ENCODE data around the gene THSD7B. TPM values are rescaled to one million over a fixed set of nuclear protein-coding genes. Genes with fewer than 3 reads are reported as not detected.

The THSD7B gene
- total RNA-seq, 1 donor from 2014 or later: 12.0 TPM

DNA sequence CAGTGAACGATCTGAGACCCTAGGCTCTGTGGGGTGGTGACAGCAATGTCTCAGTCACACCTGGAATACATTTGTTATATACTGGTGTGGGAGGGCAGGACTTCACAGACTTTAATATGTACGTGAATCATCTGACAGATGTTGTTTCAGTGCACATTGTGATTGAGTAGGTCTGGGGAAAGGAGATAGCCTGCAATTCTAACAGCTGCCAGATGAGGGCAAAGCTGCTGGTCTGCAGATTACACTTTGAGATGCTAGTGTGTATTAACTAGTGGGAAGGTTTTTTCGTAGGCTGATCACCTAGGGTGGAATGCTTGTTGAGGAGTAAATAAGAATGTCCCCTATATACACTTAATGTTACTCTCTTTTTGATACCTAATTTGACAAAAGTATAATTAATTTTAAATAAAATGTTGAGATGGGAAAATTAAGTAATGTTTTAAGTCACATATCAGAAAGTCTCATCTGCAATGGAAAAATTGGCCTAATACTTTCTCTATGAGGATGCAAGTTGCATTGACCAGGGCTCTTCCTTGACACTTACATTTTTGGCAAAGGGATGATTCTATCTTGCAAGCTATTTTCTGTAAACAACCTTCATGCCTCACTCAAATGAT lies 702.0 kb downstream of the THSD7B start:
- H3K9me3 Mint-ChIP-seq (ENCODE audit: low read depth): no peaks in the 10 kb centered on the region

DNA sequence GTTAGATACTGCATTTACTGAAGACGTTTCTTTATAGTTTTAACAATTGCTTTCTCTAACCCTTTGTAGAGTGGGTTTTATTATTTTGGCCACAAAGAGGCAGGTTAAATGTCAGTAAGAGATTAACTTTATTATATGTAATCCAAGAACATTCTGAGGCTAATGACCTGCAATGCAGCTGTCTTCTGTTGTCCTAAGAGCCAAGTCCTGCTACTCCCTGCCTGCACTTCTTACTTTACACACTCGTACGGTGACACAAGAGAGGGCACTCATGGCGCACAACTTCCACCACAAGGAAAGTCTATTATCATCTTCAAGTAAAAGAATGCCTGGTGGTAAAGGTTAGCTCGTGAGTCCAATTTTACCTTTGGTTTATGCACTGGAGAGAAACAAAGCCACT lies 727.9 kb downstream of the THSD7B start:
- no peak for DNase-seq (ENCODE audit: low spot score, unreplicated experiment)
- no peak overlapping the region for H3K4me3 Mint-ChIP-seq (ENCODE audit: low read depth)
- peaks cover 6% of the 10 kb centered on the region for H3K4me1 Mint-ChIP-seq (ENCODE audit: low read depth)
- TF ChIP-seq, protein P1, sequence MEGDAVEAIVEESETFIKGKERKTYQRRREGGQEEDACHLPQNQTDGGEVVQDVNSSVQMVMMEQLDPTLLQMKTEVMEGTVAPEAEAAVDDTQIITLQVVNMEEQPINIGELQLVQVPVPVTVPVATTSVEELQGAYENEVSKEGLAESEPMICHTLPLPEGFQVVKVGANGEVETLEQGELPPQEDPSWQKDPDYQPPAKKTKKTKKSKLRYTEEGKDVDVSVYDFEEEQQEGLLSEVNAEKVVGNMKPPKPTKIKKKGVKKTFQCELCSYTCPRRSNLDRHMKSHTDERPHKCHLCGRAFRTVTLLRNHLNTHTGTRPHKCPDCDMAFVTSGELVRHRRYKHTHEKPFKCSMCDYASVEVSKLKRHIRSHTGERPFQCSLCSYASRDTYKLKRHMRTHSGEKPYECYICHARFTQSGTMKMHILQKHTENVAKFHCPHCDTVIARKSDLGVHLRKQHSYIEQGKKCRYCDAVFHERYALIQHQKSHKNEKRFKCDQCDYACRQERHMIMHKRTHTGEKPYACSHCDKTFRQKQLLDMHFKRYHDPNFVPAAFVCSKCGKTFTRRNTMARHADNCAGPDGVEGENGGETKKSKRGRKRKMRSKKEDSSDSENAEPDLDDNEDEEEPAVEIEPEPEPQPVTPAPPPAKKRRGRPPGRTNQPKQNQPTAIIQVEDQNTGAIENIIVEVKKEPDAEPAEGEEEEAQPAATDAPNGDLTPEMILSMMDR (IDR thresholded peaks at IDR 0.05; ENCODE audit: unreplicated experiment): no peak
- H3K9me3 Mint-ChIP-seq (ENCODE audit: low read depth): peaks cover 2% of the 10 kb centered on the region
- no peaks in the 10 kb centered on the region for H3K36me3 Mint-ChIP-seq (ENCODE audit: insufficient read depth)
- no peak overlapping the region for H3K27ac Mint-ChIP-seq
- H3K27me3 Mint-ChIP-seq: no peaks in the 10 kb centered on the region

More for the DNA sequence above, 702.0 kb downstream of the THSD7B start:
- Mint-ChIP-seq H3K27ac (no peak overlapping the region), H3K4me3 (ENCODE audit: low read depth) (no peak overlapping the region), H3K36me3 (ENCODE audit: insufficient read depth) (no peaks in the 10 kb centered on the region), H3K4me1 (ENCODE audit: low read depth) (no peaks in the 10 kb centered on the region), H3K27me3 (no peaks in the 10 kb centered on the region)
- TF ChIP-seq, protein P1 (IDR thresholded peaks at IDR 0.05; ENCODE audit: unreplicated experiment): peak; percentile 74
- DNase-seq (ENCODE audit: low spot score, unreplicated experiment): peak; percentile 33

- Mint-ChIP-seq H3K4me3 (ENCODE audit: low read depth) (no peak overlapping the region), H3K4me1 (ENCODE audit: low read depth) (no peaks in the 10 kb centered on the region), H3K36me3 (ENCODE audit: insufficient read depth) (no peaks in the 10 kb centered on the region), H3K27ac (no peak overlapping the region), H3K27me3 (no peaks in the 10 kb centered on the region), H3K9me3 (ENCODE audit: low read depth) (no peaks in the 10 kb centered on the region)
- TF ChIP-seq, protein P1 (IDR thresholded peaks at IDR 0.05; ENCODE audit: unreplicated experiment): no peak
- no peak for DNase-seq (ENCODE audit: low spot score, unreplicated experiment)
These were observed 735.3 kb downstream of the THSD7B start for GRCh38 chr2:137500599-137500998.

DNA sequence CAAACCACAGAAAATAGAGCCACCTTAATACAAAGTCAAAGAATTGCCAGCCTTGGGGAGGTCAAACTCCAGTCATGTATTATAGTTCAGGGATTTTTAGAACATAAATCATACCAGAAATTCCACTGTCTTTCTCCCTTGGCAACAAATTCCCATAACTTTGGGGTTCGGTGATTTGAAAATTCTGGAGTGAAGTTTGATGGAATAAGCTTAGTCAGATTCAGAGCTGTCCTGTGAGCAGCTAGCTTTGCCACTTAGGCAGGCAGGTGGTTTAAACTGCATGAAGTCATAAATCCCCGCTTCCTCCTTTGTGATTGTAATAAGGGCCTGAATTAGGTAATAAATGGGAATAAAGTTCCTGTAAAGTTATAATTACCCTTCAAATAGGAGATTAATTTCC lies 741.9 kb downstream of the THSD7B start:
- TF ChIP-seq, protein P1 (IDR thresholded peaks at IDR 0.05; ENCODE audit: unreplicated experiment): no peak
- Mint-ChIP-seq H3K36me3 (ENCODE audit: insufficient read depth) (no peaks in the 10 kb centered on the region), H3K9me3 (ENCODE audit: low read depth) (no peaks in the 10 kb centered on the region), H3K4me1 (ENCODE audit: low read depth) (peaks cover 16% of the 10 kb centered on the region), H3K27me3 (no peaks in the 10 kb centered on the region), H3K27ac (no peak overlapping the region), H3K4me3 (ENCODE audit: low read depth) (no peak overlapping the region)
- no peak for DNase-seq (ENCODE audit: low spot score, unreplicated experiment)

GRCh38 chr2:137508739-137509384 lies 743.5 kb downstream of the THSD7B start:
- no peak overlapping the region for H3K27ac Mint-ChIP-seq
- TF ChIP-seq, protein P1 (IDR thresholded peaks at IDR 0.05; ENCODE audit: unreplicated experiment): no peak
- no peak overlapping the region for H3K4me3 Mint-ChIP-seq (ENCODE audit: low read depth)
- peaks cover 16% of the 10 kb centered on the region for H3K4me1 Mint-ChIP-seq (ENCODE audit: low read depth)
- DNase-seq (ENCODE audit: low spot score, unreplicated experiment): no peak
- no peaks in the 10 kb centered on the region for H3K9me3 Mint-ChIP-seq (ENCODE audit: low read depth)
- no peaks in the 10 kb centered on the region for H3K36me3 Mint-ChIP-seq (ENCODE audit: insufficient read depth)
- H3K27me3 Mint-ChIP-seq: no peaks in the 10 kb centered on the region

Data from progenitor cell of endocrine pancreas (in vitro differentiated cells).